ENCODE measurements around the gene SNAI1. TPM values are rescaled to one million over a fixed set of nuclear protein-coding genes. Genes with fewer than 3 reads are reported as not detected.

SNAI1 gene
- total and polyA plus RNA-seq, 7 donors: 0.60 to 2.9 (median 1.8) TPM

- peak overlapping the region; percentile 66 to 83 (median 74) for H3K27ac ChIP-seq
- no peaks in the 10 kb centered on the region for H3K27me3 ChIP-seq
- H3K4me1 ChIP-seq: peaks cover 3 to 67% (median 62%) of the 10 kb centered on the region in 4 donors
- intact Hi-C loops (cut with DNase I): loop anchor here (5.0 kb wide), 1 partner anchor 184 kb away; no protein-coding TSS in a partner anchor
- peak in 1 of 2 donors; percentile 0 for TF ChIP-seq POLR2A (IDR thresholded peaks at IDR 0.05)
- no peak for TF ChIP-seq EP300 (IDR thresholded peaks at IDR 0.05)
- no peaks in the 10 kb centered on the region for H3K36me3 ChIP-seq
- 25 to 28% methylated on average over 24 of the region's 24 CpGs for WGBS, 2 donors
- no peaks in the 10 kb centered on the region for H3K9me3 ChIP-seq
- H3K4me3 ChIP-seq: peak overlapping the region; percentile 30 to 56 (median 50)
- no peak for DNase-seq
These were observed 505 bp downstream of the SNAI1 start for GRCh38 chr20:49983123-49983847.

- WGBS, 2 donors: 76 to 84% methylated on average over 18 of the region's 18 CpGs
- TF ChIP-seq POLR2AphosphoS5 (IDR thresholded peaks at IDR 0.05): peak in 1 of 4 donors; percentile 23
- TF ChIP-seq POLR2A (IDR thresholded peaks at IDR 0.05): no peak
- TF ChIP-seq CTCF (IDR thresholded peaks at IDR 0.05): no peak
- TF ChIP-seq EP300 (IDR thresholded peaks at IDR 0.05): no peak
- peaks cover under 1 to 71% (median 66%) of the 10 kb centered on the region in 4 donors for H3K4me1 ChIP-seq
- DNase-seq: peak; percentile 81
- peak overlapping the region; percentile 66 to 83 (median 74) for H3K27ac ChIP-seq
- intact Hi-C loops (cut with DNase I): loop anchor here (5.0 kb wide), 1 partner anchor 183 kb away; no protein-coding TSS in a partner anchor
- peak overlapping the region; percentile 5 to 56 (median 50) for H3K4me3 ChIP-seq
- H3K9me3 ChIP-seq: no peaks in the 10 kb centered on the region
- H3K27me3 ChIP-seq: no peaks in the 10 kb centered on the region
- no peaks in the 10 kb centered on the region for H3K36me3 ChIP-seq
These were observed 1.1 kb downstream of the SNAI1 start for GRCh38 chr20:49983848-49984408.

GRCh38 chr20:49984426-49985153, 1.8 kb downstream of the SNAI1 start:
- TF ChIP-seq POLR2AphosphoS5 (IDR thresholded peaks at IDR 0.05) (no peak), POLR2A (IDR thresholded peaks at IDR 0.05) (no peak), CTCF (IDR thresholded peaks at IDR 0.05) (no peak), EP300 (IDR thresholded peaks at IDR 0.05) (no peak)
- Histone ChIP-seq H3K27me3 (no peaks in the 10 kb centered on the region), H3K4me1 (peaks cover 0 to 72% (median 67%) of the 10 kb centered on the region in 4 donors), H3K27ac (peak overlapping the region; percentile 66 to 83 (median 74)), H3K4me3 (peak overlapping the region; percentile 5 to 56 (median 50)), H3K36me3 (no peaks in the 10 kb centered on the region), H3K9me3 (no peaks in the 10 kb centered on the region)
- WGBS, 2 donors: 73 to 75% methylated on average over 13 of the region's 13 CpGs
- intact Hi-C loops (cut with DNase I): loop anchor here (5.0 kb wide), 1 partner anchor 183 kb away; no protein-coding TSS in a partner anchor
- DNase-seq: no peak

GRCh38 chr20:49985157-49985556, 2.4 kb downstream of the SNAI1 start:
- Histone ChIP-seq H3K36me3 (no peaks in the 10 kb centered on the region), H3K27ac (peak overlapping the region in 3 of 4 donors; percentile 30 to 78 (median 71)), H3K4me1 (peaks cover 0 to 78% (median 73%) of the 10 kb centered on the region in 4 donors), H3K9me3 (no peaks in the 10 kb centered on the region), H3K27me3 (no peaks in the 10 kb centered on the region), H3K4me3 (peak overlapping the region in 3 of 4 donors; percentile 48 to 56 (median 51))
- 72 to 73% methylated on average over 6 of the region's 6 CpGs for whole genome bisulfite sequencing, 2 donors
- intact Hi-C loops (cut with DNase I): no loop called here
- TF ChIP-seq POLR2AphosphoS5 (IDR thresholded peaks at IDR 0.05): no peak
- no peak for TF ChIP-seq EP300 (IDR thresholded peaks at IDR 0.05)
- no peak for TF ChIP-seq POLR2A (IDR thresholded peaks at IDR 0.05)
- TF ChIP-seq CTCF (IDR thresholded peaks at IDR 0.05): no peak
- no peak for DNase-seq
